ENCODE data around the gene HDC. TPM values are rescaled to one million over a fixed set of nuclear protein-coding genes. Genes with fewer than 3 reads are reported as not detected.

The HDC gene
- total RNA-seq, 1 donor: not detected

DNA sequence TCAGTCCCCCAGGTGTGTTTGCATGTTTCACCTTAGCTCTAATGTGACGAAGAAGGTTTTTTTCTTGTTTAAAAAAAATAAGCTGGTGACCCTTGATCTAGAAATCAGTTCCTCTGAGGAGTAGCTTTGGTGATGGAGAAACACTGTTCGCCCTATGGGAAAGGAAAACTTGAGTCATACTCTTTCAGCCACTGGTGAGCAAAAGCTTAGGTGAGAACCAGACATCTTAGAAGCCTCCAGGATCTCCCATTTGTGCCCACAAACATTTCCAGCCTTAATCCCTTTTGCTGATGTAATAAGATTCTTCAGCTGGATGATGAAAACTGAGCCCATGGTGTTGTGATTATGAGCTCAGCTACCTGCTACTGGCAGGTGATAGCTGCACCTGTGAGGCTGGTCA, 45.7 kb downstream of the HDC start:
- Histone ChIP-seq H3K4me3 (ENCODE audit: insufficient read depth, low read length) (no peak overlapping the region), H3K9me3 (ENCODE audit: low read depth, low read length) (no peaks in the 10 kb centered on the region), H3K27ac (ENCODE audit: low read depth, low read length) (no peak overlapping the region), H3K27me3 (ENCODE audit: insufficient read depth, low read length) (peaks cover 51% of the 10 kb centered on the region), H3K4me2 (ENCODE audit: insufficient read depth, low read length) (no peak overlapping the region), H3K36me3 (ENCODE audit: insufficient read depth, low read length) (no peaks in the 10 kb centered on the region), H3K4me1 (ENCODE audit: insufficient read depth, low read length) (no peaks in the 10 kb centered on the region), H4K20me1 (ENCODE audit: insufficient read depth, low read length) (no peaks in the 10 kb centered on the region), H3K79me2 (ENCODE audit: insufficient read depth, low read length) (no peaks in the 10 kb centered on the region), H2AFZ (ENCODE audit: low read length) (no peak overlapping the region)
- TF ChIP-seq, protein P1, sequence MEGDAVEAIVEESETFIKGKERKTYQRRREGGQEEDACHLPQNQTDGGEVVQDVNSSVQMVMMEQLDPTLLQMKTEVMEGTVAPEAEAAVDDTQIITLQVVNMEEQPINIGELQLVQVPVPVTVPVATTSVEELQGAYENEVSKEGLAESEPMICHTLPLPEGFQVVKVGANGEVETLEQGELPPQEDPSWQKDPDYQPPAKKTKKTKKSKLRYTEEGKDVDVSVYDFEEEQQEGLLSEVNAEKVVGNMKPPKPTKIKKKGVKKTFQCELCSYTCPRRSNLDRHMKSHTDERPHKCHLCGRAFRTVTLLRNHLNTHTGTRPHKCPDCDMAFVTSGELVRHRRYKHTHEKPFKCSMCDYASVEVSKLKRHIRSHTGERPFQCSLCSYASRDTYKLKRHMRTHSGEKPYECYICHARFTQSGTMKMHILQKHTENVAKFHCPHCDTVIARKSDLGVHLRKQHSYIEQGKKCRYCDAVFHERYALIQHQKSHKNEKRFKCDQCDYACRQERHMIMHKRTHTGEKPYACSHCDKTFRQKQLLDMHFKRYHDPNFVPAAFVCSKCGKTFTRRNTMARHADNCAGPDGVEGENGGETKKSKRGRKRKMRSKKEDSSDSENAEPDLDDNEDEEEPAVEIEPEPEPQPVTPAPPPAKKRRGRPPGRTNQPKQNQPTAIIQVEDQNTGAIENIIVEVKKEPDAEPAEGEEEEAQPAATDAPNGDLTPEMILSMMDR (IDR thresholded peaks at IDR 0.05; ENCODE audit: extremely low read depth, low read depth, low read length): no peak
- DNase-seq (ENCODE audit: insufficient read length, low spot score, missing footprints): no peak

DNA sequence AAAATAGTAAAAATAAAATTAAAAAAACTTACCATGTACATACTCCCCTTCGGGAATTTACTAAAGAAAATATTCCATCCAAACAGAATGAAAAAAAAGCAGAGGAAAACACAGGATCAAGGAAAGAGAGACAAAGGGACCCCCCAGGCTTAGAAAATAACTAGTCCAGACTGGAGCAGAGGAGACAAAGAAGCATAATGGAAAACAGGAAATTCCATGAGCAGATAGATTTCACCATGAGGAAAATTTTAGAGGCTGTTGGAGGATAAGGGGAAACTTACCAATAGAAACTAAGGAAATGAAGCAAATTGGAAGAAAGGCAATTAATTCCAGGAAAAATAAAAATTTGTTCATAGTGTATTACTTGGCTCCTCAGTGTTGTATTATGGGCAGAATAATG, 46.8 kb downstream of the HDC start:
- no peak for DNase-seq (ENCODE audit: insufficient read length, low spot score, missing footprints)

DNA sequence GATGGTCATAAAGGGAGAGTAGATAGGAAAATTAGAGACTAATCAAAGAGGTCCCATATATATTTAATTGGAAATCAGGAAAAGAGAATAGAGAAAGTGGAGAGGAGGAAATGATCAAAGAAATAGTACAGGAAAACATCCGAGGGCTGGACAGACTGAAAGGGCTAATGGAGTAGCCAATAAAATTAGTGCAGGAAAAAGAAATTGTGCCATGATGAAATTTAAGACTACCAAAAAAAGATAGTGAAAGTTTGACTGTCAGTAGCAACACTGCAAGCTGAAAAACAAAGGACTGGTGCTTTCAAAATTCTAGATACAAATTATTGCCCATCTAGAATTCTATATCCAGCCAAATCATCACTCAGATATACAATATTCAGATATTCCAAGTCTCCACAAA, 47.2 kb downstream of the HDC start:
- Histone ChIP-seq H3K4me1 (ENCODE audit: insufficient read depth, low read length) (no peaks in the 10 kb centered on the region), H4K20me1 (ENCODE audit: insufficient read depth, low read length) (no peaks in the 10 kb centered on the region), H3K36me3 (ENCODE audit: insufficient read depth, low read length) (no peaks in the 10 kb centered on the region), H3K4me2 (ENCODE audit: insufficient read depth, low read length) (no peak overlapping the region), H3K27me3 (ENCODE audit: insufficient read depth, low read length) (peaks cover 47% of the 10 kb centered on the region), H3K4me3 (ENCODE audit: insufficient read depth, low read length) (no peak overlapping the region), H3K79me2 (ENCODE audit: insufficient read depth, low read length) (no peaks in the 10 kb centered on the region), H2AFZ (ENCODE audit: low read length) (no peak overlapping the region), H3K9me3 (ENCODE audit: low read depth, low read length) (no peaks in the 10 kb centered on the region), H3K27ac (ENCODE audit: low read depth, low read length) (no peak overlapping the region)
- DNase-seq (ENCODE audit: insufficient read length, low spot score, missing footprints): no peak
- TF ChIP-seq, protein P1 (IDR thresholded peaks at IDR 0.05; ENCODE audit: extremely low read depth, low read depth, low read length): no peak

More for the DNA sequence above, 46.8 kb downstream of the HDC start:
- Histone ChIP-seq H3K36me3 (ENCODE audit: insufficient read depth, low read length) (no peaks in the 10 kb centered on the region), H3K9me3 (ENCODE audit: low read depth, low read length) (no peaks in the 10 kb centered on the region), H3K27me3 (ENCODE audit: insufficient read depth, low read length) (peaks cover 51% of the 10 kb centered on the region), H3K79me2 (ENCODE audit: insufficient read depth, low read length) (no peaks in the 10 kb centered on the region), H3K27ac (ENCODE audit: low read depth, low read length) (no peak overlapping the region), H3K4me1 (ENCODE audit: insufficient read depth, low read length) (no peaks in the 10 kb centered on the region), H2AFZ (ENCODE audit: low read length) (no peak overlapping the region), H3K4me2 (ENCODE audit: insufficient read depth, low read length) (no peak overlapping the region), H3K4me3 (ENCODE audit: insufficient read depth, low read length) (no peak overlapping the region), H4K20me1 (ENCODE audit: insufficient read depth, low read length) (no peaks in the 10 kb centered on the region)
- TF ChIP-seq, protein P1 (IDR thresholded peaks at IDR 0.05; ENCODE audit: extremely low read depth, low read depth, low read length): no peak

DNA sequence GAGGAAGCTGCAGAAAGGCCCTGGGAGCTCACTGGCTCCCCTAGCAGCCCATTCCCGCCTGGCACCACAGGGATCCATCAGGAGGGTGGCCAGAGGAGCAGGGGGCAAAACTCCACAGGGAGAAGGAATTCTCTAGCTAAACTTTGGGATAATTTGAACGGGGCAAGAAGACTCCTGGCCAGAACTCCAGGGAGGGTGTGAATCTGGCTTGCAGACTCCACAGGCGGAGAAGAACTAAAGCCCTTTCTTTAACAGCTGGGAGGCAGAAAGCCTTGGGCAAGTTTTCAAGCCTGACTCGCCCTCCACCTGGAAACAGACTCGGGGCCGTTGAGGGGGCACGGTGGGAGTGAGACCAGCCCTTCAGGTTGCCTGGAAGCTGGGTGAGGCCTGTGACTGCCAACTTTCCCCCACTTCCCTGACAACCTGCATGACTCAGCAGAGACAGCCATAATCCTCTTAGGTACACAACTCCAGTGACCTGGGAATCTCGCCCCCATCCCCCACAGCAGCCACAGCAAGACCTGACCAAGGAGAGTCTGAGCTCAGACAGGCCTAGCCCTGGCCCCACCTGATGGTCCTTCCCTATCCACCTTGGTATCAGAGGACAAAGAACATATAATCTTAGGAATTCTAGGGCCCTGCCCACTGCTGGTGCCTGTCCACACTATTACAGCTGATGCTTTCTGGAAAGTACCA, 54.9 kb downstream of the HDC start:
- DNase-seq (ENCODE audit: insufficient read length, low spot score, missing footprints): no peak
- no peaks in the 10 kb centered on the region for H3K36me3 ChIP-seq (ENCODE audit: insufficient read depth, low read length)
- peaks cover 26% of the 10 kb centered on the region for H3K27me3 ChIP-seq (ENCODE audit: insufficient read depth, low read length)
- H3K27ac ChIP-seq (ENCODE audit: low read depth, low read length): no peak overlapping the region
- TF ChIP-seq, protein P1 (IDR thresholded peaks at IDR 0.05; ENCODE audit: extremely low read depth, low read depth, low read length): no peak
- no peaks in the 10 kb centered on the region for H3K4me1 ChIP-seq (ENCODE audit: insufficient read depth, low read length)
- no peak overlapping the region for H3K4me3 ChIP-seq (ENCODE audit: insufficient read depth, low read length)
- H2AFZ ChIP-seq (ENCODE audit: low read length): no peak overlapping the region
- no peaks in the 10 kb centered on the region for H3K79me2 ChIP-seq (ENCODE audit: insufficient read depth, low read length)
- no peak overlapping the region for H3K4me2 ChIP-seq (ENCODE audit: insufficient read depth, low read length)
- H3K9me3 ChIP-seq (ENCODE audit: low read depth, low read length): no peaks in the 10 kb centered on the region
- H4K20me1 ChIP-seq (ENCODE audit: insufficient read depth, low read length): no peaks in the 10 kb centered on the region
